Vagina (tissue), 2 donors: ENCODE data around the gene STXBP6.

Source experiments
- CTCF ChIP-seq, 3 experiments: fragments of 450-650 bp in 2 of 3; fragments of 200-600 bp in 1 of 3; sonication (generic) in 1 of 3; IDR thresholded peaks; one replicate each; pipeline ENCODE4 v1.5.1; 2017 to 2019; ENCODE audit warnings: antibody characterized with exemption in 3 of 3, mild to moderate bottlenecking in 2 of 3, moderate library complexity in 2 of 3
- POLR2AphosphoS5 ChIP-seq, 2 donors: sonication (generic); formaldehyde crosslinking; IDR thresholded peaks; one replicate each; pipeline ENCODE4 v1.9.0; 2017; ENCODE audit warnings: antibody characterized with exemption in 2 of 2, mild to moderate bottlenecking in 2 of 2, low read depth in 1 of 2; ENCODE audit not compliant: insufficient read depth in 1 of 2

GRCh38 chr14:25009891-25010290 lies 40.1 kb downstream of the STXBP6 start:
- TF ChIP-seq CTCF (IDR thresholded peaks at IDR 0.05) (no peak), POLR2AphosphoS5 (IDR thresholded peaks at IDR 0.05; ENCODE audit: insufficient read depth in 1 of 2, low read depth in 1 of 2) (no peak)
